Right cardiac atrium (tissue), 5 donors: ENCODE data around the gene RBBP8NL. TPM values are rescaled to one million over a fixed set of nuclear protein-coding genes. Genes with fewer than 3 reads are reported as not detected.

ENCODE experiments used
- ATAC-seq, 2 donors: fragments of 200-7000 bp; cut with Tn5 transposase; one replicate each; pipeline versions ENCODE4 v1.8.0 to v1.9.1; 2020; ENCODE audit warnings: moderate library complexity in 2 of 2, mild to moderate bottlenecking in 1 of 2
- DNase-seq, 3 donors: peaks; one replicate each; pipeline ENCODE4 v3.0.0-alpha.2; 2020
- H3K27ac ChIP-seq: one replicate; pipeline ENCODE4 v1.5.1; 2013; ENCODE audit warnings: mild to moderate bottlenecking, low read length, control low read depth, moderate library complexity
- H3K27me3 ChIP-seq: one replicate; pipeline ENCODE4 v1.6.1; 2013; ENCODE audit not compliant: control insufficient read depth, insufficient read depth
- H3K4me1 ChIP-seq: one replicate; pipeline ENCODE4 v1.6.1; 2013; ENCODE audit warnings: low read length; ENCODE audit not compliant: control insufficient read depth, insufficient read depth
- H3K4me3 ChIP-seq: one replicate; pipeline ENCODE4 v1.5.1; 2013; ENCODE audit warnings: low read length, control low read depth
- H3K9me3 ChIP-seq: one replicate; pipeline ENCODE4 v1.6.1; 2013; ENCODE audit warnings: low read length; ENCODE audit not compliant: control insufficient read depth
- WGBS: extraction: QIAGEN DNeasy Blood & Tissue Kit; methylation state at CpG from one replicate; pipeline ENCODE4 v1.1.7; 2013; 5-methylcytosine and 5-hydroxymethylcytosine counted together
- intact Hi-C, 4 donors: fragments of 100-400 bp; cut with DNase I; formaldehyde crosslinking; loops; one replicate each; pipeline versions ENCODE4 v1.11.0 to v1.14.0; 2022 to 2023
- polyA plus RNA-seq: library from polyadenylated mRNA; stranded (reverse); fragments of 200-250 nt; gene quantifications from one replicate; pipeline ENCODE4 v1.2.3, GENCODE V29; 2013
- total RNA-seq, 4 donors: library from RNA; stranded (reverse); fragmentation: NEBNext Ultra II Directional; extraction: Animal tissue kit (Norgen Biotek cat#: 25700); gene quantifications; one replicate each; pipeline ENCODE4 v1.2.1, GENCODE V29; 2021
- donor health status: healthy with polysubstance abuse.
- donor health status: DM: no; HTN: yes; CAD: no.
- donor health status: DM: no; HTN: no; CAD: no.
- donor health status: DM: no; HTN: yes; CAD: no; lungs with severe emphysema.
- donor health status: DM: yes; HTN: yes; CAD: no.

RBBP8NL gene
- total and polyA plus RNA-seq, 5 donors = not detected

GRCh38 chr20:62368976-62369814 is 58.1 kb downstream of the RBBP8NL start:
- ATAC-seq (peak in 1 of 2 donors; percentile 3), DNase-seq (peak in 2 of 3 donors; percentile 67 to 72)
- intact Hi-C loops = no loop called here
- Histone ChIP-seq H3K4me3 (no peak overlapping the region), H3K9me3 (no peaks in the 10 kb centered on the region), H3K27me3 (no peaks in the 10 kb centered on the region), H3K27ac (no peak overlapping the region), H3K4me1 (peaks cover 2% of the 10 kb centered on the region)
- WGBS = 21% methylated on average over 28 of the region's 28 CpGs

- ATAC-seq (no peak), DNase-seq (peak; percentile 47 to 84 (median 76))
- WGBS = 10% methylated on average over 15 of the region's 15 CpGs
- Histone ChIP-seq H3K27ac (no peak overlapping the region), H3K9me3 (no peaks in the 10 kb centered on the region), H3K4me3 (no peak overlapping the region), H3K27me3 (no peaks in the 10 kb centered on the region), H3K4me1 (peaks cover 5% of the 10 kb centered on the region)
- intact Hi-C loops = no loop called here
Observed at GRCh38 chr20:62368392-62368975, 58.9 kb downstream of the RBBP8NL start.

GRCh38 chr20:62367633-62368391 is 59.5 kb downstream of the RBBP8NL start:
- intact Hi-C loops = no loop called here
- DNase-seq (peak; percentile 53 to 85 (median 79)), ATAC-seq (no peak)
- Histone ChIP-seq H3K4me3 (peak overlapping the region; percentile 84), H3K27ac (peak overlapping the region; percentile 24), H3K9me3 (no peaks in the 10 kb centered on the region), H3K27me3 (no peaks in the 10 kb centered on the region), H3K4me1 (peaks cover 8% of the 10 kb centered on the region)
- WGBS = 5% methylated on average over 37 of the region's 37 CpGs

GRCh38 chr20:62367136-62367632 is 60.2 kb downstream of the RBBP8NL start, which contains the start of gene LAMA5:
TSS of gene LAMA5 (minus strand) at chr20:62367312. CDS start at chr20:62367245, 67 bp downstream.
- Histone ChIP-seq H3K4me3 (peak within 1 kb of the TSS; percentile 84), H3K27ac (peak within 1 kb of the TSS; percentile 61), H3K27me3 (no peaks in the 10 kb centered on the region), H3K9me3 (no peaks in the 10 kb centered on the region), H3K4me1 (peaks cover 13% of the 10 kb centered on the region)
- WGBS = under 1% methylated on average over 66 of the region's 70 CpGs
- intact Hi-C loops = no loop called here
- ATAC-seq = peak; percentile 18 to 51
- DNase-seq = peak; percentile 68 to 89 (median 88)

GRCh38 chr20:62366370-62367135 is 60.8 kb downstream of the RBBP8NL start:
- H3K4me3 ChIP-seq = peak overlapping the region; percentile 84
- DNase-seq = peak; percentile 53 to 81 (median 74)
- no peaks in the 10 kb centered on the region for H3K9me3 ChIP-seq
- ATAC-seq = peak; percentile 2 to 15
- intact Hi-C loops = no loop called here
- H3K4me1 ChIP-seq = peaks cover 13% of the 10 kb centered on the region
- 1% methylated on average over 72 of the region's 72 CpGs for WGBS
- peak overlapping the region; percentile 61 for H3K27ac ChIP-seq
- no peaks in the 10 kb centered on the region for H3K27me3 ChIP-seq

- peak; percentile 23 to 48 for ATAC-seq
- Histone ChIP-seq H3K27me3 (no peaks in the 10 kb centered on the region), H3K4me3 (peak overlapping the region; percentile 84), H3K4me1 (peaks cover 13% of the 10 kb centered on the region), H3K27ac (peak overlapping the region; percentile 61), H3K9me3 (no peaks in the 10 kb centered on the region)
- intact Hi-C loops = no loop called here
- DNase-seq = peak; percentile 47 to 68 (median 68)
- WGBS = 22% methylated on average over 10 of the region's 10 CpGs
Observed at GRCh38 chr20:62365814-62366369, 61.4 kb downstream of the RBBP8NL start.

GRCh38 chr20:62364911-62365736 is 62.2 kb downstream of the RBBP8NL start:
- intact Hi-C loops = no loop called here
- Histone ChIP-seq H3K4me3 (peak overlapping the region; percentile 84), H3K9me3 (no peaks in the 10 kb centered on the region), H3K4me1 (peaks cover 13% of the 10 kb centered on the region), H3K27me3 (no peaks in the 10 kb centered on the region), H3K27ac (peak overlapping the region; percentile 61)
- 47% methylated on average over 27 of the region's 27 CpGs for WGBS
- peak; percentile 61 to 86 (median 85) for DNase-seq
- ATAC-seq = peak; percentile 31 to 46

GRCh38 chr20:62363920-62364851 is 63.2 kb downstream of the RBBP8NL start:
- Histone ChIP-seq H3K27ac (peak overlapping the region; percentile 61), H3K4me3 (no peak overlapping the region), H3K4me1 (peaks cover 15% of the 10 kb centered on the region), H3K27me3 (no peaks in the 10 kb centered on the region), H3K9me3 (no peaks in the 10 kb centered on the region)
- ATAC-seq = peak; percentile 3 to 39
- intact Hi-C loops = no loop called here
- WGBS = 64% methylated on average over 22 of the region's 22 CpGs
- peak; percentile 64 to 81 (median 71) for DNase-seq
